Activated effector memory CD4-positive, alpha-beta T cell treated with Interleukin-2 at 50 U/mL for 16 hours (primary cell): ENCODE results near the gene PCDHGA1.
"Not testable (repeated sequence)": the region's sequence is repeated elsewhere in the genome, so short reads cannot be mapped to it uniquely, and the experiment has no call there.

ENCODE experiments used
- DNase-seq: peaks from one replicate; pipeline ENCODE4 v3.0.0-alpha.2; 2020

PCDHGA1 gene

GRCh38 chr5:141330299-141331080 is at the start of gene PCDHGA1:
PCDHGA1 (plus strand) TSS chr5:141330514.
- no peak for DNase-seq

- no peak for DNase-seq
Observed at GRCh38 chr5:141298376-141298775, 31.9 kb upstream of the PCDHGA1 start.

- no peak for DNase-seq
Observed at GRCh38 chr5:141303756-141304155, 26.6 kb upstream of the PCDHGA1 start, which contains the start of gene SLC25A2. SLC25A2 (minus strand) TSS chr5:141304049; CDS start chr5:141303865, 184 bp downstream.

GRCh38 chr5:141306630-141307029 is 23.7 kb upstream of the PCDHGA1 start:
- DNase-seq = no peak

- no peak for DNase-seq
Observed at GRCh38 chr5:141313711-141314110, 16.6 kb upstream of the PCDHGA1 start.

- DNase-seq = not testable (repeated sequence)
Observed at GRCh38 chr5:141316963-141317362, 13.4 kb upstream of the PCDHGA1 start.

- no peak for DNase-seq
Observed at GRCh38 chr5:141319202-141319601, 11.1 kb upstream of the PCDHGA1 start.

GRCh38 chr5:141319699-141320098 is 10.6 kb upstream of the PCDHGA1 start:
- DNase-seq = no peak

- DNase-seq = peak; percentile 87
Observed at GRCh38 chr5:141320225-141321169, 9.8 kb upstream of the PCDHGA1 start, which contains the start of gene TAF7. TAF7 (minus strand) TSS chr5:141320784; CDS start chr5:141320044, 740 bp downstream.

- no peak for DNase-seq
Observed at GRCh38 chr5:141322261-141322660, 8.1 kb upstream of the PCDHGA1 start.

GRCh38 chr5:141326088-141326854 is 4.0 kb upstream of the PCDHGA1 start:
- peak; percentile 64 for DNase-seq

GRCh38 chr5:141328231-141328630 is 2.1 kb upstream of the PCDHGA1 start:
- no peak for DNase-seq

- not testable (repeated sequence) for DNase-seq
Observed at GRCh38 chr5:141332571-141332970, 2.3 kb downstream of the PCDHGA1 start.

GRCh38 chr5:141338538-141339306 is 8.4 kb downstream of the PCDHGA1 start, which contains the start of gene PCDHGA2:
PCDHGA2 (plus strand) TSS chr5:141338760.
- DNase-seq = no peak

- DNase-seq = not testable (repeated sequence)
Observed at GRCh38 chr5:141340781-141341354, 10.6 kb downstream of the PCDHGA1 start.

- DNase-seq = no peak
Observed at GRCh38 chr5:141342773-141343172, 12.5 kb downstream of the PCDHGA1 start.

GRCh38 chr5:141343242-141343952 is 13.1 kb downstream of the PCDHGA1 start, which contains the start of gene PCDHGA3:
PCDHGA3 (plus strand) TSS chr5:141343829; CDS start chr5:141344034, 205 bp downstream.
- DNase-seq = no peak

- no peak for DNase-seq
Observed at GRCh38 chr5:141343953-141344463, 13.7 kb downstream of the PCDHGA1 start.

- no peak for DNase-seq
Observed at GRCh38 chr5:141345327-141345726, 15.0 kb downstream of the PCDHGA1 start.

GRCh38 chr5:141346017-141346416 is 15.7 kb downstream of the PCDHGA1 start:
- DNase-seq = not testable (repeated sequence)
